Mesothelial cell of epicardium (in vitro differentiated cells): Measurements from ENCODE around the gene TCF15. TPM values are rescaled to one million over a fixed set of nuclear protein-coding genes. Genes with fewer than 3 reads are reported as not detected.

ENCODE experiments used
- DNase-seq, 2 experiments: peaks; one replicate each; pipeline ENCODE4 v3.0.0; 2021; ENCODE audit warnings: low spot score in 2 of 2; ENCODE audit not compliant: unreplicated experiment in 2 of 2
- H3K27ac Mint-ChIP-seq: 2 replicates; pipeline ENCODE4 v1.8.0; 2021; ENCODE audit warnings: mixed read lengths
- H3K27me3 Mint-ChIP-seq: 2 replicates; pipeline ENCODE4 v1.8.0; 2021; ENCODE audit warnings: low read depth, mixed read lengths
- H3K36me3 Mint-ChIP-seq: 2 replicates; pipeline ENCODE4 v1.8.0; 2021; ENCODE audit warnings: mixed read lengths
- H3K4me1 Mint-ChIP-seq: 2 replicates; pipeline ENCODE4 v1.8.0; 2021; ENCODE audit warnings: mixed read lengths
- H3K4me3 Mint-ChIP-seq: 2 replicates; pipeline ENCODE4 v1.8.0; 2021; ENCODE audit warnings: mild to moderate bottlenecking, moderate library complexity, mixed read lengths
- H3K9me3 Mint-ChIP-seq: 2 replicates; pipeline ENCODE4 v1.8.0; 2021; ENCODE audit warnings: mixed read lengths
- total RNA-seq: library from RNA; stranded (reverse); gene quantifications from 3 replicates; pipeline ENCODE4 v1.2.1, GENCODE V29; 2021
- TF ChIP-seq, protein P1 (sequence below): fragments of 200-600 bp; sonication (generic); IDR thresholded peaks from one replicate; pipeline ENCODE4 v1.5.0; 2021; ENCODE audit warnings: antibody characterized with exemption; ENCODE audit not compliant: unreplicated experiment

TCF15 gene
- total RNA-seq, 1 donor from 2014 or later, result 0.74 TPM

DNA sequence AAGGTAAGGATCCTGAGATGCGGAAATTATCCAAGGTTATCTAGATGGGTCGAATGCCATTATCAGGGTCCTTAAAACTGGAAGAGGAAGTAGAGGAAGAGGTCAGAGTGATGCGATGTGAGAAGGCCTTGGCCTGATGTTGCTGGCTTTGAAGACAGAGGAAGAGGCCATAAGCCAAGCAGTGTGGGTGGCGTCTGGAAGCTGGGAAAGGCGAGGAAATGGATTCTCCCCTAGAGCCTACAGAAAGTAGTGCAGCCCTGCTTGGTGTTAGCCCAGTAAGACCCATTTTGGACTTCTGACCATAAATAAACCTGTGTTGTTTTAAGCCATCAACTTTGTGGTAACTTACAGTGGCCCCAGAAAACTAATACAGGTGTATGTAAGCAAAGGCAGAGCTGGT is 40.8 kb upstream of the TCF15 start:
- H3K27ac Mint-ChIP-seq, result peak overlapping the region; percentile 1
- TF ChIP-seq, protein P1, sequence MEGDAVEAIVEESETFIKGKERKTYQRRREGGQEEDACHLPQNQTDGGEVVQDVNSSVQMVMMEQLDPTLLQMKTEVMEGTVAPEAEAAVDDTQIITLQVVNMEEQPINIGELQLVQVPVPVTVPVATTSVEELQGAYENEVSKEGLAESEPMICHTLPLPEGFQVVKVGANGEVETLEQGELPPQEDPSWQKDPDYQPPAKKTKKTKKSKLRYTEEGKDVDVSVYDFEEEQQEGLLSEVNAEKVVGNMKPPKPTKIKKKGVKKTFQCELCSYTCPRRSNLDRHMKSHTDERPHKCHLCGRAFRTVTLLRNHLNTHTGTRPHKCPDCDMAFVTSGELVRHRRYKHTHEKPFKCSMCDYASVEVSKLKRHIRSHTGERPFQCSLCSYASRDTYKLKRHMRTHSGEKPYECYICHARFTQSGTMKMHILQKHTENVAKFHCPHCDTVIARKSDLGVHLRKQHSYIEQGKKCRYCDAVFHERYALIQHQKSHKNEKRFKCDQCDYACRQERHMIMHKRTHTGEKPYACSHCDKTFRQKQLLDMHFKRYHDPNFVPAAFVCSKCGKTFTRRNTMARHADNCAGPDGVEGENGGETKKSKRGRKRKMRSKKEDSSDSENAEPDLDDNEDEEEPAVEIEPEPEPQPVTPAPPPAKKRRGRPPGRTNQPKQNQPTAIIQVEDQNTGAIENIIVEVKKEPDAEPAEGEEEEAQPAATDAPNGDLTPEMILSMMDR, result no peak
- peaks cover 28% of the 10 kb centered on the region for H3K36me3 Mint-ChIP-seq
- peak overlapping the region; percentile 20 for H3K4me3 Mint-ChIP-seq
- H3K9me3 Mint-ChIP-seq, result no peaks in the 10 kb centered on the region
- no peak for DNase-seq
- no peaks in the 10 kb centered on the region for H3K27me3 Mint-ChIP-seq
- peaks cover 18% of the 10 kb centered on the region for H3K4me1 Mint-ChIP-seq

DNA sequence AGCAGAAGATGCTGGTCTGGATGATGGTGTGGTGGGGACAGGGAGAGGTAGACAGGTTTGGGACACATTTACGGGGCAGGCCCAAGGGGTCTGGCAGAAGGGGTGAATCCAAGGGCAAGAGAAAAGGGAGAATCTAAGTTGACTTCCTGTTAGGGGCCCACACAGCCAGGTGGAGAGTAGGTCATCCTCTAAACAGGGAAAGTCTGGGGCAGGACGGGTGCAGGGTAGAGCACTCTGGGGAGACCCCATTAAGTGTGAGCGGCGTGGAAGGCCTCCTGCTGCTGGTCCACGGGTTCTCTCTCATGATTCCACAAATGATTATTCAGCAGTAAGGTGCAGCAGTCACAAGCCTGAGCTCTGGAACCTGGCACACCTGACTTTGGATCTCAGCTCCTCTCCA is 40.2 kb upstream of the TCF15 start:
- H3K36me3 Mint-ChIP-seq, result peaks cover 28% of the 10 kb centered on the region
- H3K27me3 Mint-ChIP-seq, result no peaks in the 10 kb centered on the region
- no peak overlapping the region for H3K4me3 Mint-ChIP-seq
- no peak for DNase-seq
- TF ChIP-seq, protein P1, result no peak
- H3K27ac Mint-ChIP-seq, result no peak overlapping the region
- no peaks in the 10 kb centered on the region for H3K9me3 Mint-ChIP-seq
- H3K4me1 Mint-ChIP-seq, result peaks cover 18% of the 10 kb centered on the region

DNA sequence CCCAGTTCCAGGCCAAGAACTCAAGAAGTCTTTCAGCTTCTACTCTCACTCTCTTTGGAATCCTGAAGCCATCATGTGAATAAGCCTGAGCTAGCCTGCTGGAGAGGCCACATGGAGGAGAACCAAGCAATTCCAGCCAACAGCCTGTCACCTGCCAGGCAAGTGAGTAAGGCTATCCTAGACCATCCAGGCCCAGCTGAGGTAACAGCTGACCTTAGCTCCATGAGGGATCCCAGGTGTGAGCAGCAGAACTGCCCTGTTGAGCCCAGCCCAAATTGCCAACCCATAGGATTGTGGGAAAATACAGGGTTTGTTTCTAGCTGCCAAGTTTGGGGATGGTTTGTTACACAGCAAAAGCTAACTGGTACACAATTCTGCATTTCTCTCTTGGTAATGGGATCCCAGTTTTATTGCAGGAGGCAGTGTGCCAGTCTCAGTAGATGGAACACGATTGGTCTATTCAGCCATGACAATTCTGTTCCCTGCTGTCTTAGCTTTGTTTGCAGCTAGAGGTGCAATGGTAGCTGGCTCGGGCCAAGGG is 37.4 kb upstream of the TCF15 start:
- Mint-ChIP-seq H3K36me3 (peaks cover 28% of the 10 kb centered on the region), H3K4me3 (no peak overlapping the region), H3K27ac (no peak overlapping the region), H3K27me3 (no peaks in the 10 kb centered on the region), H3K4me1 (peaks cover 11% of the 10 kb centered on the region), H3K9me3 (no peaks in the 10 kb centered on the region)
- TF ChIP-seq, protein P1, result no peak
- no peak for DNase-seq

DNA sequence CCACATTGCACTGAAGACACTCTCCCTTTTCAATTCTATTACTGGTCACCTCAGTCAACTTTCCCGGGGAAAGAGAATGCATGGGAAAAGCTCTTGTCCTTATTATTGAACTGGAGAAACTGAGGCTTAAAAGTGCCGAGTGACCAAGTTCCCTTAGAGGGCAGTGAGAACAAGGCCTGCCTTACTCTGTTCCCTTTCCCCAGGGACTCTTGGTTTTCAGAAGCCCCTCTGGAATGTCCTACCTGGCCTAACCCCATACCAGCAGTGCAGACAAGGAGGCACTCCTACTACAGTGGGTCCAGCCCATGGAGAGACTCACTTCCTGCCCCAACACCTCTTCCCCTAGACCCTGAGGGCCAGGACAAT is 36.7 kb upstream of the TCF15 start:
- H3K4me3 Mint-ChIP-seq, result no peak overlapping the region
- no peaks in the 10 kb centered on the region for H3K27me3 Mint-ChIP-seq

DNA sequence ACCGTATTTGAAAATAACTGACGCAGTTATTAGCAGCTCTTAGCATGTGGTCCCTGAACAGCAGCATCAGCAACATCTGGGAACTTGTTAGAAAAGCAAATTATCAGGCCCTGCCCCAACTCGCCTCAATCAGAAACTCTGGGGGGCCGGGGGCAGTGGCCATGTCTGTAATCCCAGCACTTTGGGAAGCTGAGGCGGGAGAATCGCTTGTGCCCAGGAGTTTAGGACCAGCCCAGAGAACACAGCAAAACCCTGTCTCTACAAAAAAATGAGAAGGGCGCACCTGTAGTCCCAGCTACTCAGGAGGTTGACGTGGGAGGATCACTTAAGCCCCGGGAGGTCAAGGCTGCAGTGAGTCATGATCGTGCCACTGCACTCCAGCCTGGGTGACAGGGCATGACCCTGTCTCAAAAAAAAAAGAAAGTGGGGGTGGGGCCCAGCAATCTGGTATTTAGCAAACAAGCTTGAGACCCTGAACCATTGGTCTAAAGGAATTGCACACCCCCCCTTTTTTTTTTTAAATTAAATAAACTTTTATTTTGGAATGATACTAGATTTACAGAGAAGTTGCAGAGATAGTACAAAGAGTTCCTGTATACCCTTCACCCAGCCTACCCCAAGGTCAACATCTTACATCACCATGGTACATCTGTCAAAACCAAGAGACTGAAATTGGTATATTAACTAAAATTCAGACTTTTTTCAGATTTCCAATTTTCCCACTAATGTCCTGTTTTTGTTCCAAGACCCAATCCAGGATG is 36.2 kb upstream of the TCF15 start:
- TF ChIP-seq, protein P1, result no peak
- peaks cover 3% of the 10 kb centered on the region for H3K4me1 Mint-ChIP-seq
- H3K27ac Mint-ChIP-seq, result no peak overlapping the region
- no peak overlapping the region for H3K4me3 Mint-ChIP-seq
- no peaks in the 10 kb centered on the region for H3K9me3 Mint-ChIP-seq
- no peaks in the 10 kb centered on the region for H3K27me3 Mint-ChIP-seq
- no peak for DNase-seq
- peaks cover 28% of the 10 kb centered on the region for H3K36me3 Mint-ChIP-seq

More for the DNA sequence above, 36.7 kb upstream of the TCF15 start:
- Mint-ChIP-seq H3K27ac (no peak overlapping the region), H3K9me3 (no peaks in the 10 kb centered on the region), H3K36me3 (peaks cover 28% of the 10 kb centered on the region), H3K4me1 (peaks cover 4% of the 10 kb centered on the region)
- DNase-seq, result no peak
- TF ChIP-seq, protein P1, result no peak
